Chondrocyte (in vitro differentiated cells): Measurements from ENCODE around the gene ACVR2A. TPM values are rescaled to one million over a fixed set of nuclear protein-coding genes. Genes with fewer than 3 reads are reported as not detected.

Source experiments
- DNase-seq: peaks from one replicate; pipeline ENCODE4 v3.0.0; 2021; ENCODE audit warnings: mixed read lengths, low spot score
- H3K27ac Mint-ChIP-seq: one replicate; pipeline ENCODE4 v1.8.0; 2021; ENCODE audit warnings: mild to moderate bottlenecking, moderate library complexity, mixed read lengths; ENCODE audit not compliant: unreplicated experiment
- H3K27me3 Mint-ChIP-seq: 2 replicates; pipeline ENCODE4 v1.8.0; 2021; ENCODE audit warnings: low read depth, mixed read lengths
- H3K36me3 Mint-ChIP-seq: 2 replicates; pipeline ENCODE4 v1.8.0; 2021; ENCODE audit warnings: low read depth, mixed read lengths
- H3K4me1 Mint-ChIP-seq: 2 replicates; pipeline ENCODE4 v1.8.0; 2021; ENCODE audit warnings: low read depth, mild to moderate bottlenecking, mixed read lengths
- H3K4me3 Mint-ChIP-seq: one replicate; pipeline ENCODE4 v1.8.0; 2021; ENCODE audit warnings: mild to moderate bottlenecking, moderate library complexity, mixed read lengths; ENCODE audit not compliant: unreplicated experiment
- H3K9me3 Mint-ChIP-seq: 2 replicates; pipeline ENCODE4 v1.8.0; 2021; ENCODE audit warnings: low read depth, mixed read lengths
- total RNA-seq: library from RNA; stranded (reverse); gene quantifications from 3 replicates; pipeline ENCODE4 v1.2.1, GENCODE V29; 2021
- TF ChIP-seq, protein P1 (sequence below): fragments of 200-600 bp; sonication (generic); IDR thresholded peaks from 2 replicates; pipeline ENCODE4 v1.5.0; 2021; ENCODE audit warnings: antibody characterized with exemption, mild to moderate bottlenecking, moderate library complexity

The ACVR2A gene
- total RNA-seq, 1 donor from 2014 or later: 12.3 TPM

- no peaks in the 10 kb centered on the region for H3K27me3 Mint-ChIP-seq
- no peak overlapping the region for H3K4me3 Mint-ChIP-seq
- H3K36me3 Mint-ChIP-seq: no peaks in the 10 kb centered on the region
- peaks cover 6% of the 10 kb centered on the region for H3K4me1 Mint-ChIP-seq
- TF ChIP-seq, protein P1, sequence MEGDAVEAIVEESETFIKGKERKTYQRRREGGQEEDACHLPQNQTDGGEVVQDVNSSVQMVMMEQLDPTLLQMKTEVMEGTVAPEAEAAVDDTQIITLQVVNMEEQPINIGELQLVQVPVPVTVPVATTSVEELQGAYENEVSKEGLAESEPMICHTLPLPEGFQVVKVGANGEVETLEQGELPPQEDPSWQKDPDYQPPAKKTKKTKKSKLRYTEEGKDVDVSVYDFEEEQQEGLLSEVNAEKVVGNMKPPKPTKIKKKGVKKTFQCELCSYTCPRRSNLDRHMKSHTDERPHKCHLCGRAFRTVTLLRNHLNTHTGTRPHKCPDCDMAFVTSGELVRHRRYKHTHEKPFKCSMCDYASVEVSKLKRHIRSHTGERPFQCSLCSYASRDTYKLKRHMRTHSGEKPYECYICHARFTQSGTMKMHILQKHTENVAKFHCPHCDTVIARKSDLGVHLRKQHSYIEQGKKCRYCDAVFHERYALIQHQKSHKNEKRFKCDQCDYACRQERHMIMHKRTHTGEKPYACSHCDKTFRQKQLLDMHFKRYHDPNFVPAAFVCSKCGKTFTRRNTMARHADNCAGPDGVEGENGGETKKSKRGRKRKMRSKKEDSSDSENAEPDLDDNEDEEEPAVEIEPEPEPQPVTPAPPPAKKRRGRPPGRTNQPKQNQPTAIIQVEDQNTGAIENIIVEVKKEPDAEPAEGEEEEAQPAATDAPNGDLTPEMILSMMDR: no peak
- DNase-seq: no peak
- no peaks in the 10 kb centered on the region for H3K9me3 Mint-ChIP-seq
- no peak overlapping the region for H3K27ac Mint-ChIP-seq
These were observed 20.7 kb downstream of the ACVR2A start for GRCh38 chr2:147865560-147865959.

- H3K4me3 Mint-ChIP-seq: no peak overlapping the region
- H3K36me3 Mint-ChIP-seq: no peaks in the 10 kb centered on the region
- TF ChIP-seq, protein P1: no peak
- no peak for DNase-seq
- no peaks in the 10 kb centered on the region for H3K27me3 Mint-ChIP-seq
- no peak overlapping the region for H3K27ac Mint-ChIP-seq
- H3K4me1 Mint-ChIP-seq: peaks cover 7% of the 10 kb centered on the region
- no peaks in the 10 kb centered on the region for H3K9me3 Mint-ChIP-seq
These were observed 22.2 kb downstream of the ACVR2A start for GRCh38 chr2:147867050-147867449.

- Mint-ChIP-seq H3K4me3 (no peak overlapping the region), H3K4me1 (peaks cover 7% of the 10 kb centered on the region), H3K36me3 (no peaks in the 10 kb centered on the region), H3K27ac (no peak overlapping the region), H3K27me3 (no peaks in the 10 kb centered on the region), H3K9me3 (no peaks in the 10 kb centered on the region)
- TF ChIP-seq, protein P1: no peak
- DNase-seq: no peak
These were observed 25.1 kb downstream of the ACVR2A start for GRCh38 chr2:147869934-147870333.

DNA sequence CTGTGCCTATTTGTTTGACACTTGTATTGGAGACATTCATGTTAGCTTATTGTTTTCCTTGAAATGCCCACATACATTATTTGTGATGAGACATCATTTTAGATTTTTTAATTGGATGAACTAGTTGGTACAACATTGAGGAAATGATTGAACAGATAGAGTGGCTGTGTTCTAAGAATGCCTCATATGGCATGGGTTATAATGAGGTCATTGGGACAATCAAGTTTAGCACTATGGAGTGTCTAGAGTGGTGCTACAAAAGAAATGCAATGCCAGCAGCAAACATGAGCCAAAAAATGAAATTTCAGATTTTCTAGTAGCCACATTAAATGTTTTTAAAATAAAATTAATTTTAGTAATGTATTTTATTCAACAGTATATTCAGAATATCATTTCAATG is 28.1 kb downstream of the ACVR2A start:
- no peak overlapping the region for H3K27ac Mint-ChIP-seq
- no peaks in the 10 kb centered on the region for H3K36me3 Mint-ChIP-seq
- TF ChIP-seq, protein P1: no peak
- no peak overlapping the region for H3K4me3 Mint-ChIP-seq
- H3K9me3 Mint-ChIP-seq: no peaks in the 10 kb centered on the region
- peaks cover 22% of the 10 kb centered on the region for H3K4me1 Mint-ChIP-seq
- H3K27me3 Mint-ChIP-seq: no peaks in the 10 kb centered on the region
- DNase-seq: no peak

- Mint-ChIP-seq H3K4me1 (peaks cover 22% of the 10 kb centered on the region), H3K9me3 (no peaks in the 10 kb centered on the region), H3K36me3 (no peaks in the 10 kb centered on the region), H3K4me3 (no peak overlapping the region), H3K27me3 (no peaks in the 10 kb centered on the region), H3K27ac (no peak overlapping the region)
- TF ChIP-seq, protein P1: no peak
- DNase-seq: no peak
These were observed 29.1 kb downstream of the ACVR2A start for GRCh38 chr2:147873859-147874483.
